H1 (cell line): ENCODE results near the gene UBE2J1. TPM values are rescaled to one million over a fixed set of nuclear protein-coding genes. Genes with fewer than 3 reads are reported as not detected.

Source experiments
- CREB1 ChIP-seq: IDR thresholded peaks from 2 replicates; pipeline ENCODE4 v1.6.1; 2012; ENCODE audit warnings: inconsistent platforms
- CTCF ChIP-seq, 3 experiments: IDR thresholded peaks; 1 replicate in 2 of 3; 2 replicates in 1 of 3; pipeline versions ENCODE4 v1.5.1 to v1.6.1; 2011; ENCODE audit warnings: low read length in 3 of 3, mild to moderate bottlenecking in 3 of 3, inconsistent platforms in 2 of 3, low read depth in 1 of 3, moderate library complexity in 1 of 3; ENCODE audit not compliant: insufficient read depth in 1 of 3; ENCODE audit errors: control extremely low read depth in 1 of 3
- EP300 ChIP-seq, 2 experiments: IDR thresholded peaks; 1 replicate in 1 of 2; 2 replicates in 1 of 2; pipeline ENCODE4 v1.6.1; 2011 to 2012; ENCODE audit warnings: low read depth in 2 of 2, low read length in 2 of 2, mild to moderate bottlenecking in 2 of 2, borderline replicate concordance in 1 of 2, inconsistent platforms in 1 of 2, moderate library complexity in 1 of 2
- FOSL1 ChIP-seq: IDR thresholded peaks from 2 replicates; pipeline ENCODE4 v1.6.1; 2011; ENCODE audit warnings: mild to moderate bottlenecking, low read depth, low read length, moderate library complexity; ENCODE audit not compliant: insufficient read depth
- GABPA ChIP-seq: IDR thresholded peaks from 2 replicates; pipeline ENCODE4 v1.6.1; 2011; ENCODE audit warnings: mild to moderate bottlenecking, low read length, moderate library complexity, borderline replicate concordance; ENCODE audit not compliant: insufficient read depth
- JUND ChIP-seq: IDR thresholded peaks from 2 replicates; pipeline ENCODE4 v1.6.1; 2011; ENCODE audit warnings: mild to moderate bottlenecking, improper control_type of control experiment, low read length
- KDM5A ChIP-seq: fragments of 200-600 bp; IDR thresholded peaks from 2 replicates; pipeline ENCODE4 v1.7.1; 2012; ENCODE audit warnings: mild to moderate bottlenecking, low read length, inconsistent platforms, mixed read lengths
- NRF1 ChIP-seq: IDR thresholded peaks from 2 replicates; pipeline ENCODE4 v1.6.1; 2011; ENCODE audit warnings: mild to moderate bottlenecking, low read depth, low read length, improper control_type of control experiment
- POLR2A ChIP-seq, 2 experiments: IDR thresholded peaks; 1 replicate in 1 of 2; 2 replicates in 1 of 2; pipeline ENCODE4 v1.6.1; 2011; ENCODE audit warnings: low read depth in 2 of 2, low read length in 2 of 2, mild to moderate bottlenecking in 2 of 2; ENCODE audit errors: control extremely low read depth in 1 of 2
- POU5F1 ChIP-seq: IDR thresholded peaks from 2 replicates; pipeline ENCODE4 v1.6.1; 2011; ENCODE audit warnings: low read depth, mild to moderate bottlenecking, low read length, moderate library complexity
- RAD21 ChIP-seq, 2 experiments: IDR thresholded peaks in 1 of 2; conservative IDR thresholded peaks in 1 of 2; 2 replicates each; pipeline ENCODE4 v1.6.1; 2011; ENCODE audit warnings: low read depth in 2 of 2, low read length in 2 of 2, improper control_type of control experiment in 1 of 2, inconsistent platforms in 1 of 2, mild to moderate bottlenecking in 1 of 2, moderate library complexity in 1 of 2
- SAP30 ChIP-seq: fragments of 300-600 bp; sonication (generic); IDR thresholded peaks from 2 replicates; pipeline ENCODE4 v1.7.1; 2012; ENCODE audit warnings: low read length, moderate library complexity, mild to moderate bottlenecking, inconsistent platforms; ENCODE audit not compliant: insufficient read depth, insufficient replicate concordance
- SP2 ChIP-seq: IDR thresholded peaks from 2 replicates; pipeline ENCODE4 v1.6.1; 2012; ENCODE audit warnings: mild to moderate bottlenecking, low read length, inconsistent platforms
- TCF12 ChIP-seq: IDR thresholded peaks from 2 replicates; pipeline ENCODE4 v1.6.1; 2011; ENCODE audit warnings: low read depth, mild to moderate bottlenecking, low read length
- polyA plus RNA-seq, 7 experiments: library from polyadenylated mRNA; depleted of rRNA in 3 of 7; stranded (reverse) in 5 of 7; unstranded in 2 of 7; fragments of >200 nt in 5 of 7; fragments of 200-250 nt in 2 of 7; gene quantifications; 1 replicate in 5 of 7; 2 replicates in 1 of 7; 4 replicates in 1 of 7; pipeline versions ENCODE4 v1.2.1 to v1.2.3, GENCODE V29; 2011 to 2013; ENCODE audit warnings: missing spikeins in 2 of 7, mixed read lengths in 2 of 7
- total RNA-seq: library from RNA; stranded (reverse); fragmentation: NEBNext Ultra II Directional; extraction: Animal tissue kit (Norgen Biotek cat#: 25700); gene quantifications from 2 replicates; pipeline ENCODE4 v1.2.1, GENCODE V29; 2021

UBE2J1 gene
- total and polyA plus RNA-seq, 2 of the 8 experiments (the other 6 are each of a cell fraction or from before 2014, with no cell fraction given) = 8.5 to 15.2 TPM

GRCh38 chr6:89352278-89353117 is at the start of gene UBE2J1 (continued):
- TF ChIP-seq CTCF (IDR thresholded peaks at IDR 0.05; ENCODE audit: control extremely low read depth in 1 of 3, insufficient read depth in 1 of 3, low read depth in 1 of 3, low read length in 3 of 3) = no peak
- TF ChIP-seq FOSL1 = no peak
- TF ChIP-seq JUND = 0 out of 2 replicates have a peak, but pooled peaks have one; percentile 13
- TF ChIP-seq SAP30 = no peak
- no peak for TF ChIP-seq POU5F1
- TF ChIP-seq CREB1 = peak; percentile 81
- no peak for TF ChIP-seq TCF12
- TF ChIP-seq GABPA = no peak
- TF ChIP-seq POLR2A (IDR thresholded peaks at IDR 0.05; ENCODE audit: control extremely low read depth in 1 of 2, low read depth in 2 of 2, low read length in 2 of 2) = peak; percentile 68 to 90
- TF ChIP-seq NRF1 = no peak
- no peak for TF ChIP-seq RAD21 (IDR thresholded peaks at IDR 0.05 in 1 of 2, conservative IDR thresholded peaks at IDR 0.05 in 1 of 2; ENCODE audit: low read depth in 2 of 2, low read length in 2 of 2)
- TF ChIP-seq KDM5A = no peak
- TF ChIP-seq SP2 = no peak
- TF ChIP-seq EP300 (IDR thresholded peaks at IDR 0.05; ENCODE audit: borderline replicate concordance in 1 of 2, low read depth in 2 of 2, low read length in 2 of 2) = 0 out of 3 replicates have a peak, but pooled peaks of 1 of the 2 experiments have one; percentile 24
